Right lobe of liver (tissue), 4 donors: ENCODE results near the gene PCMTD2.

Experiments
- CTCF ChIP-seq, 4 donors: fragments of 200-600 bp in 3 of 4; fragments of 450-650 bp in 1 of 4; IDR thresholded peaks; one replicate each; pipeline versions ENCODE4 v1.5.1 to v1.8.0; 2016 to 2022; ENCODE audit warnings: antibody characterized with exemption in 4 of 4, mild to moderate bottlenecking in 2 of 4
- POLR2A ChIP-seq: fragments of 450-650 bp; IDR thresholded peaks from one replicate; pipeline ENCODE4 v1.6.1; 2017; ENCODE audit warnings: antibody characterized with exemption, mild to moderate bottlenecking
- donor health status: DM: no; HTN: no; CAD: no.
- donor health status: DM: no; HTN: no; CAD: no.
- donor health status: DM: no; HTN: yes; CAD: no.

- no peak for TF ChIP-seq CTCF (IDR thresholded peaks at IDR 0.05)
- no peak for TF ChIP-seq POLR2A
These were observed 46.4 kb upstream of the PCMTD2 start for GRCh38 chr20:64209148-64209547.
